HG02840 (cell line): ENCODE data around the gene GRM7.

Experiments
- ATAC-seq: cut with Tn5 transposase; IDR thresholded peaks from one replicate; pipeline ENCODE4 v1.9.1; 2021; ENCODE audit warnings: mild to moderate bottlenecking, moderate library complexity, moderate number of reproducible peaks; ENCODE audit not compliant: unreplicated experiment, low FRiP score

The GRM7 gene

GRCh38 chr3:6962801-6963200 lies 101.9 kb downstream of the GRM7 start:
- ATAC-seq, result no peak

GRCh38 chr3:6965881-6966280 lies 105.0 kb downstream of the GRM7 start:
- ATAC-seq, result no peak

- ATAC-seq, result no peak
Measured at GRCh38 chr3:6971933-6972332, 111.0 kb downstream of the GRM7 start.

- no peak for ATAC-seq
Measured at GRCh38 chr3:6985848-6986247, 124.9 kb downstream of the GRM7 start.

- no peak for ATAC-seq
Measured at GRCh38 chr3:6989608-6990291, 128.8 kb downstream of the GRM7 start.

- ATAC-seq, result no peak
Measured at GRCh38 chr3:6994081-6994668, 133.3 kb downstream of the GRM7 start.

- ATAC-seq, result no peak
Measured at GRCh38 chr3:7000501-7000900, 139.6 kb downstream of the GRM7 start.

- no peak for ATAC-seq
Measured at GRCh38 chr3:7001370-7001769, 140.5 kb downstream of the GRM7 start.

- ATAC-seq, result no peak
Measured at GRCh38 chr3:7015683-7016440, 154.9 kb downstream of the GRM7 start.

GRCh38 chr3:7025581-7026300 lies 164.8 kb downstream of the GRM7 start:
- ATAC-seq, result no peak

GRCh38 chr3:7029562-7029961 lies 168.6 kb downstream of the GRM7 start:
- ATAC-seq, result no peak

- no peak for ATAC-seq
Measured at GRCh38 chr3:7038394-7038793, 177.5 kb downstream of the GRM7 start.

- no peak for ATAC-seq
Measured at GRCh38 chr3:7062714-7063113, 201.8 kb downstream of the GRM7 start.

- no peak for ATAC-seq
Measured at GRCh38 chr3:7070461-7070860, 209.5 kb downstream of the GRM7 start.

GRCh38 chr3:7074217-7074616 lies 213.3 kb downstream of the GRM7 start:
- no peak for ATAC-seq

- no peak for ATAC-seq
Measured at GRCh38 chr3:7075117-7075516, 214.2 kb downstream of the GRM7 start.

- no peak for ATAC-seq
Measured at GRCh38 chr3:7075901-7076300, 215.0 kb downstream of the GRM7 start.

- no peak for ATAC-seq
Measured at GRCh38 chr3:7082244-7082643, 221.3 kb downstream of the GRM7 start.

GRCh38 chr3:7086417-7086816 lies 225.5 kb downstream of the GRM7 start:
- ATAC-seq, result no peak

GRCh38 chr3:7095116-7095515 lies 234.2 kb downstream of the GRM7 start:
- no peak for ATAC-seq

GRCh38 chr3:7100136-7100535 lies 239.2 kb downstream of the GRM7 start:
- no peak for ATAC-seq
